Epithelial cell of esophagus (primary cell): ENCODE results near the gene RERE.

Experiments
- DNase-seq: peaks from one replicate; pipeline ENCODE4 v3.0.0; 2010; ENCODE audit warnings: low read depth
- H3K4me3 ChIP-seq: 2 replicates; pipeline ENCODE4 v1.5.1; 2011; ENCODE audit warnings: mild to moderate bottlenecking, low read length, control low read depth
- CTCF ChIP-seq: IDR thresholded peaks from 2 replicates; pipeline ENCODE4 v1.5.1; 2011; ENCODE audit warnings: low read depth, mild to moderate bottlenecking, low read length, control low read depth, inconsistent platforms; ENCODE audit not compliant: insufficient read depth; ENCODE audit errors: missing control alignments

Gene RERE

GRCh38 chr1:8562222-8562621 is 255.2 kb downstream of the RERE start:
- no peak for DNase-seq
- H3K4me3 ChIP-seq, result no peak overlapping the region
- no peak for TF ChIP-seq CTCF

- DNase-seq, result peak; percentile 62
- H3K4me3 ChIP-seq, result no peak overlapping the region
- TF ChIP-seq CTCF, result peak; percentile 92
Observed at GRCh38 chr1:8560611-8561544, 256.6 kb downstream of the RERE start.

- no peak for DNase-seq
- TF ChIP-seq CTCF, result no peak
- H3K4me3 ChIP-seq, result no peak overlapping the region
Observed at GRCh38 chr1:8560035-8560434, 257.4 kb downstream of the RERE start.

- no peak for TF ChIP-seq CTCF
- H3K4me3 ChIP-seq, result no peak overlapping the region
- DNase-seq, result no peak
Observed at GRCh38 chr1:8555582-8555981, 261.9 kb downstream of the RERE start.

- H3K4me3 ChIP-seq, result no peak overlapping the region
- peak; percentile 81 for DNase-seq
- TF ChIP-seq CTCF, result no peak
Observed at GRCh38 chr1:8554956-8555534, 262.4 kb downstream of the RERE start.

GRCh38 chr1:8552820-8553397 is 264.5 kb downstream of the RERE start:
- TF ChIP-seq CTCF, result no peak
- DNase-seq, result no peak
- no peak overlapping the region for H3K4me3 ChIP-seq
